Neural cell (in vitro differentiated cells): ENCODE results near the gene FUBP1.

Experiments
- CTCF ChIP-seq: fragments of 450-650 bp; IDR thresholded peaks from 2 replicates; pipeline ENCODE4 v1.5.1; 2014; ENCODE audit warnings: antibody characterized with exemption, mild to moderate bottlenecking, moderate library complexity; ENCODE audit not compliant: poor library complexity, severe bottlenecking
- MXI1 ChIP-seq: fragments of 450-650 bp; conservative IDR thresholded peaks from 2 replicates; pipeline ENCODE4 v1.6.1; 2014; ENCODE audit warnings: antibody characterized with exemption, mild to moderate bottlenecking; ENCODE audit not compliant: poor library complexity, severe bottlenecking
- TAF1 ChIP-seq: IDR thresholded peaks from 2 replicates; pipeline ENCODE4 v1.6.1; 2012; ENCODE audit warnings: low read depth

DNA sequence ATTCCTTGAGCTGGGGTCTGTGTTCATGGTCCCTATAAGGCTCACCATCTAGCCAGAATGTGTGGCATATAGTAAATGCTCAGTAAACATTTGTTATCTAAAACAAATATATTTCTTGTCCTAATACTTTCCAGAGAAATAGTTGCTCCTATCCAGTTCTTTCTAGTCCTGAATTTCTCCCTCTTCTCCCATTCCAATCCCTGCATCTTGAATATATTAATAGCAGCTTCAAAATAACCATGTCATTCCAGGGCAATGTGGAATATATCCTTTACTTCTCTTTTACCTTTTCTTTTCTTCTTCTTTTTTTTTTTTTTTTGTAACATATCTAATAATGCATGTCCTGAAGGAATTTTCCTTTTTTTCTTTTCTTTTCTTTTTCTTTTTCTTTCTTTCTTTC, 36.3 kb upstream of the FUBP1 start:
- TF ChIP-seq CTCF (no peak), MXI1 (no peak), TAF1 (no peak)
